SK-N-MC (cell line): Measurements from ENCODE around the gene ZNF324B.
A peak's percentile ranks its signal among the peaks of the same experiment; 100 is the strongest.
"Not testable (repeated sequence)": the region's sequence is repeated elsewhere in the genome, so short reads cannot be mapped to it uniquely, and the experiment has no call there.

Experiments
- DNase-seq: peaks from one replicate; pipeline ENCODE4 v3.0.0-alpha.2; 2011; ENCODE audit warnings: low read depth, low spot score
- H3K27ac ChIP-seq: fragments of 200-600 bp; sonication (generic); 2 replicates; pipeline ENCODE4 v1.5.1; 2016; ENCODE audit warnings: mixed run types
- H3K36me3 ChIP-seq: fragments of 200-600 bp; sonication (generic); 2 replicates; pipeline ENCODE4 v1.6.1; 2017; ENCODE audit warnings: antibody characterized with exemption, low read length, mixed read lengths; ENCODE audit not compliant: insufficient read depth
- H3K4me3 ChIP-seq: fragments of 200-600 bp; sonication (generic); 2 replicates; pipeline ENCODE4 v1.5.1; 2016
- H3K9ac ChIP-seq: fragments of 200-600 bp; sonication (generic); 2 replicates; pipeline ENCODE4 v1.8.0; 2017; ENCODE audit warnings: mixed run types, mixed read lengths; ENCODE audit not compliant: insufficient read length
- H3K9me3 ChIP-seq: fragments of 200-600 bp; sonication (generic); 2 replicates; pipeline ENCODE4 v1.6.1; 2017; ENCODE audit warnings: low read depth, mild to moderate bottlenecking, antibody characterized with exemption, low read length, moderate library complexity, mixed read lengths
- EZH2 ChIP-seq: fragments of 200-600 bp; sonication (generic); IDR thresholded peaks from one replicate; pipeline ENCODE4 v1.6.1; 2017; ENCODE audit warnings: antibody characterized with exemption
- FOXP2 ChIP-seq: optimal IDR thresholded peaks from 2 replicates; pipeline ENCODE3; 2011; ENCODE audit warnings: mild to moderate bottlenecking, moderate library complexity; ENCODE audit not compliant: insufficient read depth; ENCODE audit errors: extremely low read length, control extremely low read depth
- POLR2AphosphoS5 ChIP-seq: IDR thresholded peaks from 2 replicates; pipeline ENCODE4 v1.6.1; 2012; ENCODE audit warnings: mild to moderate bottlenecking, low read depth, low read length, borderline replicate concordance

Gene ZNF324B

DNA sequence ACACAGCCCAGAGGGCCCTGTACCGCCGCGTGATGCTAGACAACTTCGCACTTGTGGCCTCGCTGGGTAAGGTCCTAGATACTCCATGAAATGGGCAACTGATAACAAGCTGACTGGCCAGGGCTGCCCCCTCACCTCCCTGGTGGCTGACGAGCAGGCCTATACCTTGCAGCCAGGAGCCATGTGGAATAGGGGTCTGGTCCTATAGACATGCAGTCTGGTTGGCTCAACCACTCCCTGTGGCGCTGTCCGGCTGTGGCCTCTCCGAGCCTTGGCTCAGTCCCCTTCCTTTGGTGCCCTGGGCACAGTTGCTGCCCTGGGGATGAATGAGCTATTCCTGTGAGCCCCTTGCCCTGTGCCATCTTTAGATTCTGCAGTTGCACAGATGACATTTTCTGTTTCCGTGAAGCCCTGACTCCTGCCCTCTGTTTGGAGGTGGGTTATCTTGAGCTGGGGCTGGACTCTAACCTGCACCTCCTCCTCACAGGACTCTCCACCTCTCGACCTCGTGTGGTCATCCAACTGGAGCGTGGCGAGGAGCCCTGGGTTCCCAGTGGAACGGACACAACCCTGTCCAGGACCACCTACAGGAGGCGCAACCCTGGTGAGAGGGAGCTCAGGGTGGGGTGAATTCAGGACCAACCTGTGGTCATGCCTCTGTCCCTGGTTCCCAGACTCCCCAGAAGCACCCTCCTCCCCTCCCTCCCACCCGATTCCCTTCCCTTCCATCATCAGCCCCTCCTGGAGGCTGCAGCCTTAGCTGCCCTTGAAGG, 18.0 kb downstream of the ZNF324B start:
- Histone ChIP-seq H3K9me3 (no peaks in the 10 kb centered on the region), H3K36me3 (no peaks in the 10 kb centered on the region; the same call in 1 of the 2 replicates), H3K27ac (no peak overlapping the region), H3K4me3 (no peak overlapping the region), H3K9ac (no peak overlapping the region)
- no peak for TF ChIP-seq EZH2
- DNase-seq, result no peak

DNA sequence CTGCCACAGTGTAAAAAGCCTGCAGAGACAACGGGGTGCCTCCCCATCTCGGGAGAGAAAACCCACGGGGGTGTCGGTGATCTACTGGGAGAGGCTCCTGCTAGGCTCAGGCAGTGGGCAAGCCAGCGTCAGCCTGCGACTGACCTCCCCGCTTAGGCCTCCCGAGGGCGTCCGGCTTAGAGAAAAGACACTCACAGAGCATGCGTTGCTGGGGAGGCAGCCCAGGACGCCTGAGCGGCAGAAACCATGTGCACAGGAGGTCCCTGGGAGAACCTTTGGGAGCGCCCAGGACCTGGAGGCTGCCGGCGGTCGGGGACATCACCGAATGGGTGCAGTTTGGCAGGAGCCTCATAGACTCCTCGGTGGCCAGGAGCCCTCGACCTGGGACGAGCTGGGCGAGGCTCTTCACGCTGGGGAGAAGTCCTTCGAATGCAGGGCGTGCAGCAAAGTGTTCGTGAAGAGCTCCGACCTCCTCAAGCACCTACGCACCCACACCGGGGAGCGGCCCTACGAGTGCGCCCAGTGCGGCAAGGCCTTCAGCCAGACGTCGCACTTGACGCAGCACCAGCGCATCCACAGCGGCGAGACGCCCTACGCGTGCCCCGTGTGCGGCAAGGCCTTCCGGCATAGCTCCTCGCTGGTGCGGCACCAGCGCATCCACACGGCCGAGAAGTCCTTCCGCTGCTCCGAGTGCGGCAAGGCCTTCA, 19.6 kb downstream of the ZNF324B start:
- not testable (repeated sequence) for H3K4me3 ChIP-seq, H3K9me3 ChIP-seq, H3K27ac ChIP-seq, DNase-seq, H3K36me3 ChIP-seq, H3K9ac ChIP-seq

DNA sequence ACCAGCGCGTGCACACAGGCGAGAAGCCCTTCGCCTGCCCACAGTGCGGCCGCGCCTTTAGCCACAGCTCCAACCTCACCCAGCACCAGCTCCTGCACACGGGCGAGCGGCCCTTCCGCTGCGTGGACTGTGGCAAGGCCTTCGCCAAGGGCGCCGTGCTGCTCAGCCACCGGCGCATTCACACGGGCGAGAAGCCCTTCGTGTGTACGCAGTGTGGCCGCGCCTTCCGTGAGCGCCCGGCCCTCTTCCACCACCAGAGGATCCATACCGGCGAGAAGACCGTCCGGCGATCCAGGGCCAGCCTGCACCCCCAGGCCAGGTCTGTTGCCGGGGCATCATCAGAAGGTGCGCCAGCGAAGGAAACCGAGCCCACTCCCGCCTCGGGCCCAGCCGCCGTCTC, 20.3 kb downstream of the ZNF324B start:
- no peaks in the 10 kb centered on the region for H3K9me3 ChIP-seq
- H3K4me3 ChIP-seq, result no peak overlapping the region
- no peaks in the 10 kb centered on the region; the same call in 1 of the 2 replicates for H3K36me3 ChIP-seq
- H3K9ac ChIP-seq, result no peak overlapping the region
- DNase-seq, result no peak
- no peak overlapping the region for H3K27ac ChIP-seq
- TF ChIP-seq EZH2 (no peak), POLR2AphosphoS5 (no peak), FOXP2 (no peak)

DNA sequence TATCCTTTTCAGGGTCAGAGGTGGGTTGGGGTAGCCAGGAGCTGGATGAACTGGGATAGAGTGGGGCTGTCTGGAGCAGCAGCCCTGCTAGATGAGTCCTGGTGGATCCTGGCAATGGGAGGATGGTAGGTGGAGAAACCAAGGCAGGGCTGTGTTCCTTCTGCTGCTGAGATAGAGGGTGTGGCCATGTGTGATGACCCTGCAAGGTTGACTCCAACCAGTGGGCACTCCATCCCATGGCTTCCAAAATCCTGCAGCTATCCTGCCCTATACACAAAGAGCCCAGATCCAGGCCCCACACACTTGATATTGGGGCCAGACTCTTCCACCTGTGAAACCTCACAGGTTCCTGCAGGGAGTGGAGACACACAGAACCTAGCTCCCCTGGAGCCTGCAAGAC, 22.4 kb downstream of the ZNF324B start:
- no peak for DNase-seq
- H3K4me3 ChIP-seq, result no peak overlapping the region
- no peaks in the 10 kb centered on the region; the same call in 1 of the 2 replicates for H3K36me3 ChIP-seq
- no peaks in the 10 kb centered on the region for H3K9me3 ChIP-seq
- H3K27ac ChIP-seq, result no peak overlapping the region
- no peak overlapping the region for H3K9ac ChIP-seq
- TF ChIP-seq POLR2AphosphoS5, result no peak; the same call in 1 of the 2 replicates
- no peak for TF ChIP-seq FOXP2
- TF ChIP-seq EZH2, result no peak

DNA sequence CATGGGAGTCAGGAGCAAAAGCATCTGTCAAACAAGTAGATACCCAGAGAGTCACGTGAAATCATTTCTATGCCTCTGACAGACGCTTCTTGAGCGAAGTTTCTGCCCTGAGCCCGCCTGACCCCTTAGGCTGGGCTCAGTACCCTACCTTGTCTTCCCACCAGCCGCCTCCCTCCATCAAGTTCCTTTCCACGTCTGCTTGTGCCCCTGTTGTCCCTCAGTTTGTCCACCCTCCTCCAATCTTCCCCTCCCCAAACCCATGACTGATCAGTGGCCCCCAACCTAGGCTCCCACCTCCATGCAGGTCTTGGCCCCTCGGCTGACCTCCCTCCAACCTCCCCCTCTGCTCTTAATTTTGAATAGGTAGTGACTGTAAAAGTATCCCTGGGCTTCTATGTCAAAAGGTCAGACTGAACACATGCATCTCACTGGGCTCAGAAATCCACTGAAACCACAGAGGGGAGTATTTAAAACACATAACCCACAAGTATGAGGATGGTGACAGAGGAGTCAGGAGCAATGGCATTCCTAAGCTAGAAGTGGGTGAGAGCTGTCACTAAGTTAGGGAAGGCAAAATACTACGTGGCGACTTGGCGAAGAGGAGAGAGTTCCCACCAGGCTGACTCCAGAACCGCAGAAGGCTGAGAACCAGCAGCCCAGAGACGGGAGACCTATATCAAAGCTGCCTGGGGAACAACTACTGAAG, 23.0 kb downstream of the ZNF324B start:
- no peak overlapping the region for H3K4me3 ChIP-seq
- H3K27ac ChIP-seq, result no peak overlapping the region
- DNase-seq, result no peak
- no peak overlapping the region for H3K9ac ChIP-seq
- no peaks in the 10 kb centered on the region for H3K9me3 ChIP-seq
- TF ChIP-seq POLR2AphosphoS5, result peak; percentile 25; the same call in 1 of the 2 replicates
- TF ChIP-seq EZH2, result no peak
- no peak for TF ChIP-seq FOXP2
- no peaks in the 10 kb centered on the region; the same call in 1 of the 2 replicates for H3K36me3 ChIP-seq

DNA sequence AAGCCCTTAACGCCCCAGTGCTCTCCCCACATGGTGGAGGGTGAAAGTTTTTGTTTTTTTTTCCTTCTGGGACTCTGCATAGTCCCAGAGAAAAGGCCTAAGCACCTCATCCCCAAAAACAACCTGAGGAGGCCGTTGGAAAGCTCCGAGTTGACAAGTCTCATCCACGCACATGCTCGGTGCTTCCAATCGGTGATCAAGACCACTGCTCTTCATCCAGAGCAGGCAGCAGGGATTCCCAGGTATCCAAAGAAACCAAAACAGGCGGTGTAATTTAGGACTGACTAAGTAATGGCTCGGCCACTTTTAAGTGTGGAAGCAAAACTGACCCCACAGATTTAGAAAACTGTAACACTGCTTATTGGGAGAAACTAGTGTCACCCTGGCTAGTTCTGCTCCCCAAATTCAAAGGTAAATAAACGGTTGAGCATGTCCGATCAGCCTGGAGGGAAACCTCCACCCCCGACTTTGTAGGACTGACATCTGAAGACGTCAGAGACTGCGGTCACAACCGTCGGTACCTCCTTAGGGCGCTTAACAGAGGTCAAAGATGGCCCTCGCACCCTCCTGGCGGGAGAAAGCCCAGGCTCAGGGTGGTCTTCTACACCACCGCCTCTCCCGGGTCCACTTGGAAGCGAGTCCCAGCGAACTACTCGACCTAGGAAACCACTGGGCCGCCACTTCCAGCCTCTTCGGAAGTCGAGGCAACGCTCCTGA, 23.7 kb downstream of the ZNF324B start:
- peak overlapping the region; percentile 43 for H3K9ac ChIP-seq
- peak overlapping the region; percentile 84 for H3K4me3 ChIP-seq
- H3K36me3 ChIP-seq, result no peaks in the 10 kb centered on the region; the same call in 1 of the 2 replicates
- H3K27ac ChIP-seq, result peak overlapping the region; percentile 73; the same call in 1 of the 2 replicates
- no peaks in the 10 kb centered on the region for H3K9me3 ChIP-seq
- TF ChIP-seq EZH2 (no peak), FOXP2 (no peak), POLR2AphosphoS5 (no peak; the same call in 1 of the 2 replicates)
- DNase-seq, result no peak

DNA sequence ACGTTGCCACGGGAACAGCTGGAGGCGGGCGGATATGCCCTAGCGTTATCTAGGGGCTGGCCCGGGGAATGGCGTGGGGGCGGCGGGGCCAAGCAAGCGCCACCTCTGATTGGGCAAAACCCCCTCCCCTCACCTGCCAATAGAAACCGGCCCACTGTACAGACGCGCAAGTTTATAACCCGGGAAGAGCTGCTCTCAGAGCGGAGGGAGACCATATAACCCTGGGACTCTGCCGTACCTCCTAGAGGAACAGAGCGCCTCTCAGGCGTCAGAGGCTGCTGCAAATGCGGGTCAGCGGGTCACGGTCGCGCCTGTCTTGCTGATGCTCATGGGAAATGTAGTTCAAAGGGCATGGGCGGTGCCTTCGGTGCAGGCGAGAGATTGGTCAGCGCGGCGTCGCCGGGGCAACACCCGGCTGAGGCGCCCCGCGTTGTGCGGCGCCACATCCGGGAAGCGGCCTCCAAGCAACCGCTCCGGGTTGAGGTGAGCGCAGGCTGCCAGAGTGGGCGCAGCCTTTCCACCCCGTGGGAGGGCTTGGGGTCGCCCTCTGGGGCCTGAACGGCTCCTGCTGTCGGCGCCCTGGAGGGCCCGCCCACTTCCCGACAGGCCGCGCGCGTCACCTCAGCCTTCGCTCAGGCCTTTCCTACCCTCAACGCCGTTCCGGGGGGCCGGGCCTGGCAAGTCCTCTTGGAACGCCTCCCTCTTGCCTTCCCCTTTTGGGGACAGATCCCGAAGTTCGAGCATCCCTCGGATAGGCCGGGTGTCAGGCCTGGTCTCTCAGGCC, 24.5 kb downstream of the ZNF324B start, which contains the start of gene ZNF446:
Gene ZNF446 (plus strand): TSS at position 639 of the 784 bp plus-strand sequence. CDS start 867 bp downstream, outside the sequence.
- DNase-seq, result peak; percentile 90
- H3K4me3 ChIP-seq, result peak within 1 kb of the TSS; percentile 84
- TF ChIP-seq POLR2AphosphoS5 (peak; percentile 74; the same call in 1 of the 2 replicates), EZH2 (no peak), FOXP2 (no peak)

More for the DNA sequence above, 24.5 kb downstream of the ZNF324B start, which contains the start of gene ZNF446:
- peak within 1 kb of the TSS; percentile 78 for H3K9ac ChIP-seq
- H3K9me3 ChIP-seq, result no peaks in the 10 kb centered on the region
- H3K27ac ChIP-seq, result peak within 1 kb of the TSS; percentile 73
- H3K36me3 ChIP-seq, result no peaks in the 10 kb centered on the region; the same call in 1 of the 2 replicates
